Measurements from ENCODE around the gene DENND2D.

The DENND2D gene

GRCh38 chr1:111202707-111203623, 2.5 kb upstream of the DENND2D start:
- no peak for DNase-seq (ENCODE audit: low read depth)

DNA sequence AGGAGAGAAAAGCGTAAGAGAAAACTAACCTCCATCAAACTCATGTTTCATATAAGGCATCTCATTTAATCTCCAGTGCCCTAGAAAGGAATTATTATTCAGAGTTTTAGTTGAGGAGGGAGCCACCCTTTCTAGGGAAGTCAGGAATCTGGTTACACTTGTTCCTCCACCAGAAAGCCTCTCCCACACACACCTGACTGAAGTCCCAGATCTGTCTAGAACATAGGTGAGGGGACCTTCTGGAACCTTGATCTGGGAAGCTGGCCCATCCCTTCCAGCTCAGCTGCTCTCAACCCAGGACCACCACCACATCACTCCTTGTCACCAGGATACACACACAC, 1.9 kb upstream of the DENND2D start:
- DNase-seq (ENCODE audit: low read depth): no peak

GRCh38 chr1:111201275-111202090, 1.0 kb upstream of the DENND2D start:
- no peak for DNase-seq (ENCODE audit: low read depth)

DNA sequence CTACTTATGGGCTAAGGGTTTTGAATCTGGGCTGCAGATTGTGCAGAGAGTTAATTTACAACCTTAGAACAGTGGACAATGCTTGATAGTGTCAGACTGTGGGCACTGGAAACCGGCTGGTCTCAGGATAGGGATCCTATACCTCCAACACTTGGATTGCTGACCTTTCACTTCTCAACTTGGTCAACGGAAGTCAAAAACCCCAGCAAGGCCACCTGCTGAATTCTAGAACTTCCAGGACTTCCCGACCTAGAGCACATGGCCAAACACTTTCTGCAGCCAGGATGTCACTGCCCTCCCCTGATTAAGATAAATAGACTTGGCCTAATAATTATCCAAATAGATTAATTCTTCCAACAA, 336 bp upstream of the DENND2D start:
- no peak for DNase-seq (ENCODE audit: low read depth)

DNA sequence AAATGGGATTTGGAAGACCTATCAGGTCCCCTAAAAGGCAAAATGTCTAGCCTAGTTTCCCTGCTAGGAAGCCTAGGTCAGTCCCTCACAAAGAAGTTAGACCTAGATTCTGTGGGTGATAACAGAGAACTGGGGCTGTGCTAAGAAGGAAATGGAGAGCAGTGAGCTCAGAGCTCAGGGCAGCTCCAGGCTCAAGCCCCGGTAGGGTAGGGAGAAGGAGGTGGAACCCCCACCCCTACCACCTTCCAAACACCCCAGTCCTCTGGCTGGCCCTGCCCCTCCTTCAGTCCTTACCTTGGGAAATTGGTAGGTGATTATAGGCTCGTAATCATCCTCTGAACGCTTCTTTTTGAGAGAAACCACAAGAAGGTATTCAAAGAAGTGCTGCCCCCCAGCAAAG, 1.1 kb downstream of the DENND2D start:
- no peak for DNase-seq (ENCODE audit: low read depth)

- DNase-seq (ENCODE audit: low read depth): no peak
These were observed 1.6 kb downstream of the DENND2D start for GRCh38 chr1:111198836-111199235.

- DNase-seq (ENCODE audit: low read depth): no peak
These were observed 2.7 kb downstream of the DENND2D start for GRCh38 chr1:111197598-111198284.

DNA sequence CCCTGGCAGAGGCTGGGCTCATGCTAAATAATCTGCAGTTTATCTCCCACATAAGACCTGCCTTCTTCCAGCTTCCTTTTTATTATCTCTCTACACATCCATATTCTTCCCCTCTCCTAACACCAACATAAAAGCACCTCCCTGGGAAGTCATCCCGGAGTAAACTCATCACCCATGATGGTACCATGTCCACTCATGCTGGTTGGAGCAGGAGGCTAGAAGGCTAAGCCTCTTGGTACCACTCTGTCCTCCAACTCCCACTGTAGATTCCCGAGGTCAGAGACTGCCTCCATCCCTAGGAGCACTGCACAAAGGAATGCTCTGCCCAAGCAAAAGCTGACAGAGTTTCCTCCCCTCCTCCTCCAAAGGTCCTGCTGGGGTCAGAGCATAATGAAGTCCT, 4.2 kb downstream of the DENND2D start:
- no peak for DNase-seq (ENCODE audit: low read depth)

- no peak for DNase-seq (ENCODE audit: low read depth)
These were observed 5.3 kb downstream of the DENND2D start for GRCh38 chr1:111195002-111195684.

DNA sequence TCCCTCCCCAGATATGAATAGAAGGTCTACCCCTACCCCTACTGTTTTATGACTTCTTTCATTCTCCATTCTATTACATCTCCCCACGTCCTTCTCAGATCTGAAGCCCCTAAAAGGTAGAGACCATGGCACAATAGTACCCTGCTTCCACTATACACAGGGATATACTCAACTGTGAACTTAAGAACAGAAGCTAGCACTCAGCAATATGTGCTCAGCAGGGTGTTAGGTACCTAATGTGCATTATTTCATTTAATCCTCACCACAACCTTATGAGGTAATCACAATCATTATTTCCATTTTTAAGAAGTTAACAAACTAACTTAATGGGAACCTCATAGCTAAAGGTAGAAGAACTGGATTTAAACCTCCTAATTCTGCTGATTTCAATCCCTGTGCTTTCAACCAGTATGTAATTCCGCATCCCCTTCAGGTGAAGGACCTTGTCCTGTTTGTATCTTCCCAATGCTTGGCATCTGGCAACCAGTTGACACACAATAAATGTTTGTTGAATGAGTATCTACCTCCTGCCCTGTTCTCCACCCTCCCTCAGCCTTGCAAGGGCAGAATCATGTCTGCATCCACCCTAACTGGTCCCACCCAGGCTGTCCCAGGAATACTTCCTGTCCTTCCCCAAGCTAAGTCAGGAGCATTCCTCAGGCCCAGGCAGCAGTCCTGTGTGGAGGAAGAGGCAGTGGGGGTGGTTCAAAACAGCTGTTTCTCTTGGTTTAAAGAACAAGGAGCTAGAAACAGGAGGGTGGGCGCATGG, 6.5 kb downstream of the DENND2D start:
- DNase-seq (ENCODE audit: low read depth): no peak

GRCh38 chr1:111192658-111193519, 7.6 kb downstream of the DENND2D start:
- DNase-seq (ENCODE audit: low read depth): no peak

GRCh38 chr1:111192074-111192473, 8.4 kb downstream of the DENND2D start:
- DNase-seq (ENCODE audit: low read depth): no peak

DNA sequence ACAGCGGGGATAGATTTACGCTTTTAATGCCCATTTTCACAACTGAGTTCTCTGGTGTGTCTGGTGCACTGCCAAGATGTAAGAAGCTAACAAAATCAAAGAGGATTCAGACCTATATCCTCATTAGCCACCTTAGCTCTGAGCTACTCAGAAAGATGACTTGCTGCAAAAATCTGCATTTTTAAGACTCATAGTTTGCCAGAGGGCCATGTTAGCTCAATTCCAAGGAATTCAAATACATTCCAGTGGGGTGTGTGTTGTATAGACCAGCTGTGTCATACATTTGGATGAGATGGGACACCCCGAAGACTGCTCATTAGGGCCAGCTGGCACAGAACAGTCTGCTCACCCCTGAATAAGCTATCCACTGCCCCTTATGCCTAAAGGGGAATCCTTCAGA, 8.9 kb downstream of the DENND2D start:
- DNase-seq (ENCODE audit: low read depth): peak; percentile 87

- peak; percentile 75 for DNase-seq (ENCODE audit: low read depth)
These were observed 9.5 kb downstream of the DENND2D start for GRCh38 chr1:111190931-111191451.

DNA sequence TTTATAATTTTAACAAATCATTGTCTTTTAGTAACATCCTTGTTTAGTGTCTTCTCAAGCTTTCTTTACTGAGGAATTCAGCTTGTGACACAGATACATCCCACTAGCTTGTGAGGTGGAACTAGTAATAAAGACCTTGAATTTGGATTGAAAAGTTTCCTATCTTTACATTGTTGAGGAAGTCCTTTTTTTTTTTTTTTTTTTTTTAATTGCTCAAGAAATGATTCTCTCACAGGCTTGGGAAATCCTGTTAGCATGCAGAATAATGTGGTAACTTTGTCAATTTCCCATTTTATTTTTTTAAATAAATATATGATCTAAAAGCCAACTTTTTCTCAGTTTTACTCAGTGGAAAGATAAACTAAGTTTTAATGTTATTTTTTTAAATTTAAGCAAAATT, 15.8 kb downstream of the DENND2D start:
- no peak for DNase-seq (ENCODE audit: low read depth)

DNA sequence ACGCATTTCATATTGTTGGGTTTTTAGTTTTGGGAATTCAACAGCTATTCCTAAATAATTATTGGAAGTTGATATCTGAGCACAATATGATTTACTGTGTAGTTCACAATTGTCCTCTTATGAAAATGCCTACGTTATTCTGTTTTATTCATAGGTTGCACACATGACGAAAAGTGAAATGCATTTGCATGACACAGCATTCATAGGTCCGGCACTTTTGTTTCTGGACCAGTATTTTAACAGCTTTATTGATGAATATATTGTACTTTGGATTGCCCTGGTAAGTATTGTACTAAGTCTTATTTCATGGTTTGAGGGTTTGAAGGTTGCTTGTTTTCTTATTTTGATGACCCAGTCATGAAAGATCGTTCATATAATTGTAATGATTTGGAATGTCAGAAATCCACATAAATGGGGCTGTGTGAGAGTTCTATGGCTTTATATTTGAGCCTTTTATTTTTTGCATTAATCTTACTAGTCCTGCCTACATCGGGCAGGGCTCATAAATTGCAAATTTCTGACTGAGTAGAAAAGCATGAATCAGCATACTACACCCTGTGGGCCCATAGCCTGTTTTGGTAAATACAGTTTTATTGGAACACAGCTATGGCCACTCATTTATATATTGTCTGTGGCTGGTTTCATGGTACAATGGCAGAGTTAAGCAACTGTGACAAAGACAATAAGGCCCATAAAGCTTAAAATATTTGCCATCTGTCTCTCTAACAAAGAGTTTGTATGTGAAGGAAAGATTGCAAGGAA, 17.0 kb downstream of the DENND2D start:
- no peak for DNase-seq (ENCODE audit: low read depth)

- no peak for DNase-seq (ENCODE audit: low read depth)
These were observed 18.4 kb downstream of the DENND2D start for GRCh38 chr1:111182052-111182451.

DNA sequence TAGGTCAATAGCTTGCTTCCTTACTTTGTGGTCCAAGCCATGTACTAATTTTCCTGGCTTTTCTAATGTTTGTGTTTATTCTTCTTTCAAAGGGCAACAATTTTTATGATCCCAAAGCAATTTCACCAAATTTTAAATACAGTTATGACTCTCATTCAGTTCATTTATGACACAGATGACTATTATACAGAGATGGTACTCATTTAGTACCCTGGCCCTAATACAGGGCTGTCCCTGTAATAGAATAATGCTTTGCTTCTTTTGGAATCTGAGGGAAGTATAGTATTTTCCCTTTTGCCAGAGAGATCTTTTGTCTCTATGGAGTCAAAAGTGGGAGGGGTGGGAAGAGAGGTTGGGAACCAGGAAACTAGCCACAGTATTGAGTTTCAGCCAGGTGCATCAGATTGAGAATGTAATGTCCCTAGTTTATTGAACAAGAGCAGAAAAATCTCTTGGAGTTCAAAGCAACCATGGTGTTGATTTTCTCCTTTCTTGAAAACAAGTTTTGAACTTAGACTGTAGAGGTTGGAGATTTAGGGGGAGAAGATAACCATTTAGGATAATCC, 20.4 kb downstream of the DENND2D start:
- no peak for DNase-seq (ENCODE audit: low read depth)

- no peak for DNase-seq (ENCODE audit: low read depth)
These were observed 23.8 kb downstream of the DENND2D start for GRCh38 chr1:111176678-111177077.
